HepG2 (cell line): Measurements from ENCODE around the gene MFGE8.

Experiments
- CTCF ChIP-seq: sonication (generic); formaldehyde crosslinking; IDR thresholded peaks from 2 replicates; pipeline ENCODE4 v1.5.0; 2020; ENCODE audit warnings: mild to moderate bottlenecking, missing genetic modification reagents, moderate library complexity
- ETV6 ChIP-seq: sonication (generic); formaldehyde crosslinking; conservative IDR thresholded peaks from 2 replicates; pipeline ENCODE4 v1.4.0; 2020; ENCODE audit warnings: missing genetic modification reagents
- FOXA3 ChIP-seq: IDR thresholded peaks from 2 replicates; pipeline ENCODE4 v1.6.1; 2016; ENCODE audit warnings: missing genetic modification reagents, missing compliant biosample characterization
- HMGXB3 ChIP-seq: sonication (generic); formaldehyde crosslinking; IDR thresholded peaks from 2 replicates; pipeline ENCODE4 v1.4.0; 2020; ENCODE audit warnings: missing genetic modification reagents, borderline replicate concordance
- POLR2A ChIP-seq, 2 experiments: IDR thresholded peaks; 2 replicates each; pipeline ENCODE4 v1.6.1; 2011; ENCODE audit warnings: low read depth in 2 of 2, low read length in 2 of 2, mild to moderate bottlenecking in 1 of 2, moderate library complexity in 1 of 2; ENCODE audit not compliant: insufficient read depth in 1 of 2
- POLR2AphosphoS5 ChIP-seq: IDR thresholded peaks from 2 replicates; pipeline ENCODE4 v1.6.1; 2012; ENCODE audit warnings: low read depth, low read length
- RELA ChIP-seq: sonication (generic); formaldehyde crosslinking; IDR thresholded peaks from 2 replicates; pipeline ENCODE4 v1.4.0; 2020; ENCODE audit warnings: missing genetic modification reagents
- REPIN1 ChIP-seq: sonication (generic); formaldehyde crosslinking; IDR thresholded peaks from 2 replicates; pipeline ENCODE4 v1.8.0; 2022; ENCODE audit warnings: missing genetic modification reagents, low read depth, mild to moderate bottlenecking, borderline replicate concordance
- RFX1 ChIP-seq: fragments of 450-650 bp; IDR thresholded peaks from 2 replicates; pipeline ENCODE4 v1.6.1; 2017
- ZBTB44 ChIP-seq: sonication (generic); formaldehyde crosslinking; IDR thresholded peaks from 2 replicates; pipeline ENCODE4 v1.4.0; 2020; ENCODE audit warnings: missing genetic modification reagents
- ZNF263 ChIP-seq: sonication (generic); formaldehyde crosslinking; IDR thresholded peaks from 2 replicates; pipeline ENCODE4 v1.4.0; 2020; ENCODE audit warnings: missing genetic modification reagents
- ZNF3 ChIP-seq: IDR thresholded peaks from 2 replicates; pipeline ENCODE4 v1.7.0; 2017; ENCODE audit warnings: inconsistent platforms
- TF ChIP-seq, protein P1 (sequence below): sonication (generic); formaldehyde crosslinking; IDR thresholded peaks from 2 replicates; pipeline ENCODE4 v1.5.1; 2020; ENCODE audit warnings: mild to moderate bottlenecking, missing genetic modification reagents, moderate library complexity

DNA sequence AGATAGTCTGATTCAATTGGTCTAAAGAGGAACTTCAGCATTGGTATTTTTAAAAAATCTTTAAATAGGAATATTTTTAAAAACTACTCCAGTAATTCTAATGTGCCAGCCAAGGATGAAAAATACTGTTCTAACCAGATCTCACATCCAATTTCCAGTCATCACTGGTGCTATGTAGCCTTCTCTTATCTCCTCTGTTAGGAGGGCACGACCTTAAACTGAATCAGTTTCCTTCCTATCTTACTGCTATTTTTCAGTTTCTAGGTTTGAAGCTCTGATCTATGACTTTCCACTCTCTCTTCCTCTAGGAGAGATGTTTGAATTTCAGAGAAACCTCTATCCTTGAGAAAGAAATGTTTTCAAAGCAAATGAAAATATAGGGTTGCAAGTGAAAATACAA lies 49.8 kb downstream of the MFGE8 start:
- no peak for TF ChIP-seq REPIN1 (CRISPR knock-in tag)
- no peak for TF ChIP-seq ZNF3 (CRISPR knock-in tag)
- no peak for TF ChIP-seq CTCF (CRISPR knock-in tag)
- no peak for TF ChIP-seq POLR2A (IDR thresholded peaks at IDR 0.05; ENCODE audit: insufficient read depth in 1 of 2, low read depth in 2 of 2, low read length in 2 of 2)
- no peak for TF ChIP-seq HMGXB3
- no peak for TF ChIP-seq ZBTB44 (CRISPR knock-in tag)
- TF ChIP-seq ZNF263, result no peak
- no peak for TF ChIP-seq ETV6 (CRISPR knock-in tag)
- TF ChIP-seq RELA (CRISPR knock-in tag), result no peak
- TF ChIP-seq POLR2AphosphoS5, result no peak
- TF ChIP-seq RFX1, result no peak
- TF ChIP-seq FOXA3, result no peak
- TF ChIP-seq, protein P1, sequence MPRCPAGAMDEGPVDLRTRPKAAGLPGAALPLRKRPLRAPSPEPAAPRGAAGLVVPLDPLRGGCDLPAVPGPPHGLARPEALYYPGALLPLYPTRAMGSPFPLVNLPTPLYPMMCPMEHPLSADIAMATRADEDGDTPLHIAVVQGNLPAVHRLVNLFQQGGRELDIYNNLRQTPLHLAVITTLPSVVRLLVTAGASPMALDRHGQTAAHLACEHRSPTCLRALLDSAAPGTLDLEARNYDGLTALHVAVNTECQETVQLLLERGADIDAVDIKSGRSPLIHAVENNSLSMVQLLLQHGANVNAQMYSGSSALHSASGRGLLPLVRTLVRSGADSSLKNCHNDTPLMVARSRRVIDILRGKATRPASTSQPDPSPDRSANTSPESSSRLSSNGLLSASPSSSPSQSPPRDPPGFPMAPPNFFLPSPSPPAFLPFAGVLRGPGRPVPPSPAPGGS (CRISPR knock-in tag), result no peak
